AG09309 (cell line): ENCODE results near the gene ATG7.

ENCODE experiments used
- DNase-seq: peaks from one replicate; pipeline ENCODE4 v3.0.0-alpha.2; 2010; ENCODE audit warnings: low read depth
- H3K4me3 ChIP-seq: 2 replicates; pipeline ENCODE4 v1.5.1; 2011; ENCODE audit warnings: mild to moderate bottlenecking, low read depth, low read length, moderate library complexity; ENCODE audit not compliant: control insufficient read depth
- TF ChIP-seq, protein P1 (sequence below): IDR thresholded peaks from 2 replicates; pipeline ENCODE4 v1.5.1; 2011; ENCODE audit warnings: mild to moderate bottlenecking, low read depth, low read length, inconsistent platforms; ENCODE audit not compliant: insufficient read depth, control insufficient read depth; ENCODE audit errors: missing control alignments

The ATG7 gene

DNA sequence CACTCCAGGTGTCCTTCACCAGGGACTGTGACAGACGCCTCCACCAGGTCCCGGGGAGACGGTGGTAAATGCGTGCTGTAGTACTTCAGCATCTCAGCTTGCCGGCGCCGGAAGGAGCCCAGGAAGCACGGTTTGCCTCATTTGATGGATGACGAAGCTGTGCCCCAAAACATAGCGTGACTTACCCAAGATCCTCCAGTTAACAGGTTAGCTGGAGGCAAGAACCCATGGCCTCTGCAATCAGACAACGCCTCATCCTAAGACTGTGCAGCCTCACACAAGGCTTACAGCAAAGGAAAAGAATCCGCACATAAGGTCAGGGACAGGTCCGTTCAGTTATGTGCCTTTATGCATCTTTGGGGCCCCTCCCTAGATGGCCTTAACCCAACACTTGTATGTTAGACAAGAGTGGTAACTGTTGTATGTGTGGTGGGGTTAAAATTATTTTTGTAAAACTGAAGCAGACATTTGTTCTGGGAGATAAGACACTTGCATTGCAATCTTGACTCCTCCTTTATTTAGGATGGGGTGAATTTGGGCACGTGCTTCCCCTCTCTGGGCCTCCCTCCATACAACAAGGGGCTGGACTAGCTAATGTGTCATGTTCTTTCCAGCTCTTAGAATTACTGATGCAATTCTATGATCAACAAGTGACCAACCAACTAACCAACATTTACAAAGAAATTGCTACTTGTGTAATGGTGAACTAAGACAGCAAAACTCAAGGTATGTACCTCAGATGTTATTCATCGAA is 332.1 kb downstream of the ATG7 start:
- TF ChIP-seq, protein P1, sequence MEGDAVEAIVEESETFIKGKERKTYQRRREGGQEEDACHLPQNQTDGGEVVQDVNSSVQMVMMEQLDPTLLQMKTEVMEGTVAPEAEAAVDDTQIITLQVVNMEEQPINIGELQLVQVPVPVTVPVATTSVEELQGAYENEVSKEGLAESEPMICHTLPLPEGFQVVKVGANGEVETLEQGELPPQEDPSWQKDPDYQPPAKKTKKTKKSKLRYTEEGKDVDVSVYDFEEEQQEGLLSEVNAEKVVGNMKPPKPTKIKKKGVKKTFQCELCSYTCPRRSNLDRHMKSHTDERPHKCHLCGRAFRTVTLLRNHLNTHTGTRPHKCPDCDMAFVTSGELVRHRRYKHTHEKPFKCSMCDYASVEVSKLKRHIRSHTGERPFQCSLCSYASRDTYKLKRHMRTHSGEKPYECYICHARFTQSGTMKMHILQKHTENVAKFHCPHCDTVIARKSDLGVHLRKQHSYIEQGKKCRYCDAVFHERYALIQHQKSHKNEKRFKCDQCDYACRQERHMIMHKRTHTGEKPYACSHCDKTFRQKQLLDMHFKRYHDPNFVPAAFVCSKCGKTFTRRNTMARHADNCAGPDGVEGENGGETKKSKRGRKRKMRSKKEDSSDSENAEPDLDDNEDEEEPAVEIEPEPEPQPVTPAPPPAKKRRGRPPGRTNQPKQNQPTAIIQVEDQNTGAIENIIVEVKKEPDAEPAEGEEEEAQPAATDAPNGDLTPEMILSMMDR, result no peak
- H3K4me3 ChIP-seq, result no peak overlapping the region
- DNase-seq, result no peak

GRCh38 chr3:11605398-11605797 is 333.2 kb downstream of the ATG7 start:
- H3K4me3 ChIP-seq, result no peak overlapping the region
- no peak for DNase-seq
- TF ChIP-seq, protein P1, result no peak

GRCh38 chr3:11606090-11606784 is 334.0 kb downstream of the ATG7 start:
- no peak overlapping the region for H3K4me3 ChIP-seq
- TF ChIP-seq, protein P1, result no peak
- DNase-seq, result no peak

GRCh38 chr3:11606865-11607440 is 334.8 kb downstream of the ATG7 start:
- no peak overlapping the region for H3K4me3 ChIP-seq
- DNase-seq, result no peak
- TF ChIP-seq, protein P1, result no peak
